IMR-90 (cell line): ENCODE results near the gene SNED1. TPM values are rescaled to one million over a fixed set of nuclear protein-coding genes. Genes with fewer than 3 reads are reported as not detected.
A peak's percentile ranks its signal among the peaks of the same experiment; 100 is the strongest.

Source experiments
- ATAC-seq: fragments of 200-7000 bp; cut with Tn5 transposase; 2 replicates; pipeline ENCODE4 v1.9.1; 2020; ENCODE audit warnings: low read depth, mild to moderate bottlenecking, moderate library complexity
- BruUV-seq: library from RNA; stranded (reverse); fragments of 400-500 nt; replicated peaks from 2 replicates; lab custom pipeline; 2021; lab: Mats Ljungman, UMichigan
- CTCF ChIA-PET: fragments of 300-600 bp; formaldehyde crosslinking; extraction: SDS; loops from one replicate; lab custom pipeline; 2021; ENCODE audit warnings: antibody characterized with exemption; lab: Yijun Ruan, JAX
- POLR2A ChIA-PET: fragments of 300-600 bp; sonication (Branson Sonifier 250); formaldehyde crosslinking; loops from one replicate; lab custom pipeline; 2022; ENCODE audit warnings: antibody characterized with exemption; ENCODE audit not compliant: unreplicated experiment; lab: Charles Lee
- DNase-seq: peaks from one replicate; pipeline ENCODE4 v3.0.0; 2013
- H2AFZ ChIP-seq: replicated peaks from 2 replicates; pipeline ENCODE3; 2013; ENCODE audit warnings: low read length, mild to moderate bottlenecking; ENCODE audit not compliant: poor library complexity
- H2AK5ac ChIP-seq: 2 replicates; pipeline ENCODE4 v1.6.1; 2013; ENCODE audit warnings: low read depth, low read length, inconsistent platforms
- H2AK9ac ChIP-seq: replicated peaks from 2 replicates; pipeline ENCODE3; 2013; ENCODE audit warnings: mild to moderate bottlenecking, low read depth, low read length, moderate library complexity; ENCODE audit not compliant: poor library complexity
- H2BK120ac ChIP-seq: 2 replicates; pipeline ENCODE4 v1.6.1; 2013; ENCODE audit warnings: low read depth, low read length, inconsistent platforms
- H2BK15ac ChIP-seq: 3 replicates; pipeline ENCODE4 v1.6.1; 2013; ENCODE audit warnings: low read depth, low read length, inconsistent platforms
- H2BK20ac ChIP-seq: 2 replicates; pipeline ENCODE4 v1.6.1; 2013; ENCODE audit warnings: low read depth, mild to moderate bottlenecking, inconsistent platforms, low read length, moderate library complexity
- H2BK5ac ChIP-seq: 2 replicates; pipeline ENCODE4 v1.6.1; 2013; ENCODE audit warnings: mild to moderate bottlenecking, low read depth, low read length, inconsistent platforms; ENCODE audit not compliant: poor library complexity, severe bottlenecking
- H3K14ac ChIP-seq: replicated peaks from 2 replicates; pipeline ENCODE4 v1.6.1; 2013; ENCODE audit warnings: low read depth, low read length, inconsistent platforms
- H3K18ac ChIP-seq: 2 replicates; pipeline ENCODE4 v1.6.1; 2013; ENCODE audit warnings: low read depth, low read length, control low read depth
- H3K23ac ChIP-seq: 2 replicates; pipeline ENCODE4 v1.6.1; 2013; ENCODE audit warnings: low read depth, low read length, inconsistent platforms
- H3K27ac ChIP-seq: 2 replicates; pipeline ENCODE4 v1.5.1; 2013; ENCODE audit warnings: mild to moderate bottlenecking, control low read depth, low read length; ENCODE audit not compliant: insufficient read depth
- H3K27me3 ChIP-seq: 2 replicates; pipeline ENCODE4 v1.6.1; 2013; ENCODE audit warnings: low read length; ENCODE audit not compliant: control insufficient read depth, insufficient read depth
- H3K36me3 ChIP-seq: 2 replicates; pipeline ENCODE4 v1.6.1; 2013; ENCODE audit warnings: low read length, mixed read lengths; ENCODE audit not compliant: control insufficient read depth, insufficient read depth
- H3K4ac ChIP-seq: 2 replicates; pipeline ENCODE4 v1.6.1; 2013; ENCODE audit warnings: low read depth, low read length, inconsistent platforms
- H3K4me1 ChIP-seq: 2 replicates; pipeline ENCODE4 v1.6.1; 2013; ENCODE audit warnings: low read length, mixed read lengths; ENCODE audit not compliant: control insufficient read depth, insufficient read depth
- H3K4me2 ChIP-seq: 2 replicates; pipeline ENCODE4 v1.6.1; 2013; ENCODE audit warnings: low read depth, mild to moderate bottlenecking, control low read depth, low read length, moderate library complexity
- H3K4me3 ChIP-seq: 2 replicates; pipeline ENCODE4 v1.5.1; 2013; ENCODE audit warnings: low read depth, mild to moderate bottlenecking, control low read depth, low read length, moderate library complexity; ENCODE audit not compliant: insufficient read depth
- H3K56ac ChIP-seq: 2 replicates; pipeline ENCODE4 v1.6.1; 2013; ENCODE audit warnings: low read length, inconsistent platforms; ENCODE audit not compliant: insufficient read depth; ENCODE audit errors: extremely low read depth
- H3K79me1 ChIP-seq, 2 experiments: 2 replicates each; pipeline ENCODE4 v1.6.1; 2013; ENCODE audit warnings: low read length in 2 of 2, inconsistent platforms in 1 of 2, low read depth in 1 of 2
- H3K9ac ChIP-seq: 2 replicates; pipeline ENCODE4 v1.6.1; 2013; ENCODE audit warnings: low read depth, low read length, control low read depth
- H3K9me1 ChIP-seq: 2 replicates; pipeline ENCODE4 v1.6.1; 2013; ENCODE audit warnings: low read length, inconsistent platforms; ENCODE audit not compliant: insufficient read depth
- H3K9me3 ChIP-seq: 2 replicates; pipeline ENCODE4 v1.6.1; 2013; ENCODE audit warnings: low read length; ENCODE audit not compliant: control insufficient read depth, insufficient read depth
- H4K20me1 ChIP-seq: 2 replicates; pipeline ENCODE4 v1.6.1; 2013; ENCODE audit warnings: low read length, inconsistent platforms; ENCODE audit not compliant: insufficient read depth
- H4K5ac ChIP-seq: 2 replicates; pipeline ENCODE4 v1.6.1; 2013; ENCODE audit warnings: mild to moderate bottlenecking, low read depth, low read length, control low read depth
- H4K8ac ChIP-seq, 2 experiments: 2 replicates each; pipeline ENCODE4 v1.6.1; 2013; ENCODE audit warnings: low read depth in 2 of 2, low read length in 2 of 2, control low read depth in 1 of 2, inconsistent platforms in 1 of 2
- H4K91ac ChIP-seq: 2 replicates; pipeline ENCODE4 v1.6.1; 2013; ENCODE audit warnings: low read depth, low read length, inconsistent platforms; ENCODE audit not compliant: insufficient read depth
- CEBPB ChIP-seq: IDR thresholded peaks from 2 replicates; pipeline ENCODE4 v1.6.1; 2012; ENCODE audit warnings: low read depth, low read length, improper control_type of control experiment
- MAFK ChIP-seq: IDR thresholded peaks from 2 replicates; pipeline ENCODE4 v1.6.1; 2012; ENCODE audit warnings: low read depth, low read length, improper control_type of control experiment
- MXI1 ChIP-seq: IDR thresholded peaks from 2 replicates; pipeline ENCODE4 v1.6.1; 2012; ENCODE audit warnings: low read depth, mild to moderate bottlenecking, low read length, moderate library complexity, borderline replicate concordance
- POLR2A ChIP-seq: IDR thresholded peaks from 2 replicates; pipeline ENCODE4 v1.6.1; 2012; ENCODE audit warnings: mild to moderate bottlenecking, low read depth, low read length
- RFX5 ChIP-seq: IDR thresholded peaks from 2 replicates; pipeline ENCODE4 v1.8.0; 2012; ENCODE audit warnings: low read depth, mild to moderate bottlenecking, low read length, moderate library complexity
- WGBS, 2 experiments: methylation state at CpG; one replicate each; pipeline versions ENCODE4 v1.1.5 to v1.1.7; 2013; ENCODE audit warnings: missing lambda C conversion rate in 2 of 2; ENCODE audit not compliant: insufficient read length in 1 of 2; ENCODE audit errors: extremely low coverage in 2 of 2; 5-methylcytosine and 5-hydroxymethylcytosine counted together
- dilution Hi-C: fragments of 300-500 bp; cut with HindIII; formaldehyde crosslinking; loops from one replicate; pipeline ENCODE4 v1.14.3; 2018; ENCODE audit warnings: low sequenced_read_pairs; ENCODE audit not compliant: unreplicated experiment
- in situ Hi-C: fragments of 300-500 bp; cut with MboI; formaldehyde crosslinking; loops from 3 replicates; pipeline ENCODE4 v1.14.3; 2019; ENCODE audit warnings: low sequenced_read_pairs, inconsistent platforms, mixed read lengths
- intact Hi-C: fragments of 100-400 bp; cut with micrococcal nuclease; formaldehyde crosslinking; loops from 2 replicates; pipeline ENCODE4 v1.10.0; 2022
- polyA plus RNA-seq, 3 experiments: library from polyadenylated mRNA; depleted of rRNA; stranded (reverse); fragments of >200 nt; gene quantifications; 2 replicates each; pipeline ENCODE4 v1.2.3, GENCODE V29; 2012; ENCODE audit warnings: low replicate concordance in 1 of 3
- total RNA-seq: library from RNA; depleted of rRNA; stranded (reverse); fragments of >200 nt; gene quantifications from 2 replicates; pipeline ENCODE4 v1.2.3, GENCODE V29; 2012

Gene SNED1
- total and polyA plus RNA-seq, 2 of the 4 experiments (the other 2 are of a cell fraction): 1.1 to 3.4 TPM

DNA sequence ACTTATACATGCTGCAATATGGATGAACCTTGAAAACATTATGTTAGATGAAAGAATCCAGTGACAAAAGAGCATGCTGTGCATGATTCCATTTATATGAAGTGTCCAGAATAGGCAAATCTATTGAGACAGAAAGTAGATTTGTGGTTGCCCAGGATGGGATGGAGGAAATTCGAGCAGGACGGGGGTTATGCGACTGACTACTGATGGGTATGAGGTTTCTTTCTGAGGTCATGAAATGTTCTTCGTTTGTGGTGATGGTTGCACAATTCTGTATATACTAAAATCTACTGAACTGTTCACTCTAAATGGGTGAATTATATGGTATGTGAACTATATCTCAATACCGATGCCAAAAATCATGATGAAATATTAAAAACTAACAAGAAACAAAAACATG lies 122.6 kb downstream of the SNED1 start:
- Histone ChIP-seq H2AK9ac (no peak overlapping the region), H3K9me3 (peaks cover 2% of the 10 kb centered on the region; the same call in 1 of the 2 replicates), H2BK15ac (no peak overlapping the region), H2BK20ac (no peak overlapping the region), H3K18ac (no peak overlapping the region), H2AFZ (no peak overlapping the region), H4K20me1 (no peaks in the 10 kb centered on the region), H3K27ac (no peak overlapping the region), H4K5ac (no peak overlapping the region), H4K91ac (no peak overlapping the region), H3K56ac (no peak overlapping the region), H3K27me3 (no peaks in the 10 kb centered on the region), H4K8ac (no peak overlapping the region), H3K4me2 (no peak overlapping the region), H3K79me1 (0 out of 4 replicates have a peak, but pooled peaks cover 0 to 2% of the 10 kb centered on the region in 2 experiments), H2AK5ac (no peak overlapping the region), H3K4ac (no peak overlapping the region), H3K14ac (no peak overlapping the region), H3K4me1 (no peaks in the 10 kb centered on the region), H2BK120ac (no peak overlapping the region), H3K36me3 (peaks cover 6% of the 10 kb centered on the region), H3K9ac (no peak overlapping the region), H3K9me1 (peaks cover 2% of the 10 kb centered on the region; the same call in 1 of the 2 replicates), H2BK5ac (no peak overlapping the region), H3K4me3 (no peak overlapping the region), H3K23ac (no peak overlapping the region)
- no TSS peak for BruUV-seq
- no peak for DNase-seq
- ATAC-seq: no peak
- no peak for TF ChIP-seq MAFK
- TF ChIP-seq MXI1: no peak
- TF ChIP-seq RFX5: no peak
- no peak for TF ChIP-seq POLR2A
- 0 out of 2 replicates have a peak, but pooled peaks have one; percentile 6 for TF ChIP-seq CEBPB
- in situ Hi-C loops: no loop called here
- WGBS, 2 experiments: no CpG with 5 or more reads among the region's 5 CpGs
- intact Hi-C loops: no loop called here
- ChIA-PET POLR2A (no interaction called here), CTCF (no interaction called here)
- dilution Hi-C loops: no loop called here
